Erythroblast (primary cell): ENCODE measurements around the gene CEP83.
"Not testable (repeated sequence)": the region's sequence is repeated elsewhere in the genome, so short reads cannot be mapped to it uniquely, and the experiment has no call there.

ENCODE experiments used
- DNase-seq, 2 experiments: peaks; one replicate each; lab custom pipeline; 2025; lab: John Stamatoyannopoulos, UW
- GATA1 ChIP-seq: IDR thresholded peaks from 2 replicates; pipeline ENCODE4 v1.6.1; 2011; ENCODE audit warnings: low read depth, mild to moderate bottlenecking, control low read depth, low read length, moderate library complexity
- POLR2A ChIP-seq: IDR thresholded peaks from 2 replicates; pipeline ENCODE4 v1.6.1; 2011; ENCODE audit warnings: mild to moderate bottlenecking, low read length

Gene CEP83

DNA sequence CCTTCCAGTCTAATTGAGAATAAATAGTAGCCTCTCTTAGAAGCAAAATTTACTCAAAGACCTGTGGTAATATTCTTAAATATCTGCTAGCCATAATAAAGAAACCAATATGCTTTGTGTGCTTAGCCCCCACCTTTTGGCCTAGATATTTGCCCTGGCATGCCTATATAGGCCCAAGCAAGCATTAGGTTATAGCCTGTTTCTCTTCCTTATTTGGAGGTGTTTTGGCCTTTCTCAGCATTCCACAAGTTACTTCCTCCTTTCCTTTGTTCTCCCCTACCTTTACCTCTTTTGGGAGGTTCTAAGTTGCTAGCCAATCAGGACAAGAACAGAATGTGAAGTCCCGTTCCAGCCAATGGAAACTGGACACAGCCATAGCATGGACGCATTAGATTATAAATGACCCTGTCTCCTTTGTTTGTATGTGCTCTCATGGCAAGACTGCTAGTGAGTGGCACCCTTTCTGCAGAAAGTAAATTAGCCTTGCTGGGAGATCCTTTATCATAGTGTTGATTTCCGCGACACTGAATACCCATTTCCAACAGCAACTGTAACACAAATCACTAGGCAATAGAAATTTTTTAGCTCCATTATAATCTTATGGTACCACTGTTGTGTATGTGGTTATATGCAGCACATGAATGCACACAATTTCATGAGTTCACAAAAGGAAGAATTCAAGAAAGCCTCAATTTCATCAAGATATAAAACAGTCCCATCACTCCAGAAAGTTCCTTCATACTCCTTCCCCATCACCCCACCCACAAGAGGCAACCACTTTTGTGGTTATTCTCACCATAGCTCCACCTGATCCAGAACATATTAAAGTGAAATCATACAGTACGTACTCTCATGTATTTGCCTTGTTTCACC is 37.6 kb downstream of the CEP83 start:
- DNase-seq: peak in 1 of 2 experiments; percentile 16
- TF ChIP-seq POLR2A (no peak), GATA1 (no peak)

DNA sequence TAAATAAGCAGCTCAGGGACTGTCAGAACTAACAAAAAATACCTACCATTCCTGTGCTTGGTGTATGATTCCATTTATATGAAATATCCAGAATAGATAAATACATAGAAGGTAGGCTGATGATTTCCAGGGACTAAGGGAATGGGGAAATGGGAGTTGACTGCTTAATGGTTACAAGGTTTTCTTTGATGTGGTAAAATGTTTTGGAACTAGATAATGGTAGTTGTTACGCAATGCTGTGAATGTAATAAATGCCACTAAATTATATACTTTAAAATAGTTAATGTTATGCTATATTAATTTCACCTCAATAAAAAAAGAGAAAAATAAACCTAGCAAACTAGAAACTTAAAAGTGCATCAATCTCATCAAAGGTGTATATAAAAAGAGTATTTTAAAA is 41.1 kb downstream of the CEP83 start:
- TF ChIP-seq GATA1: no peak
- TF ChIP-seq POLR2A: no peak
- DNase-seq: no peak

DNA sequence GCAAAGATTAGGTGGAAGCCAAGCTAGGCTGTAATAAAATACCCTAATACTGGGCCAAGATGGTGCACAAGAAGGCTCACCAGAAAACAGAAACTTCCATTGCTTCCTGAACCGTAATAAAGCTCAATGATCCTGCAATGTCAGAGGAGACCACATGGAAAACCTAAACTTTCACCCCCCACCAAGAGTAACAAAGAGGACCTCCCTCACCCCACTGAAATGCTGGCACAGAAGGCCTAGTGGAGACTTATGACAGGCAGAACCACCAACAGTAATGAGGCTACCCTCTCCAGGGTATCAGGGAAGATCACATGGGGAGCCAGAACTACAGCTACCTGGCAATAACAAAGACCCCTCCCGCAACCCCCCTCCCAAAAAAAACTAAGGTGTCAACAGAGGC is 43.1 kb downstream of the CEP83 start:
- DNase-seq: no peak

DNA sequence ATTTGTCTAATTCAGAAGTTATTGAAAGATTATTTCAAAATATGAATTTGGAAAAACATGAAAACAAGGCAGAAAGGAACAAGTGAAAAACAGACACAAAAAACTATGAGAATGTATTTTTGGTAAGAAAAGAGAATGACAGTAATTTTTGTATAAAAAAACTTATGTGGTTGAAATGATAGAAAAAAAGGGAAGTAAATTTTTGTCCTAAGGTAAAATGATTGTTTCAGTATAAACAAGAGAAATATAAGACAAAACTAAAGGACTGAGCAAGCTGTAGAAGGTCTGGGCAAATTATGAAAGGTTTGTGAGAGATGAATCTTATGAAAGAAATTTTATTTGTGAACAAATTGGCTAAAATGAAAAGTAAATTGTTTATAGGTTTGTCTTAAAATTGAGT is 44.6 kb downstream of the CEP83 start:
- TF ChIP-seq POLR2A (no peak), GATA1 (no peak)

More for the DNA sequence above, 43.1 kb downstream of the CEP83 start:
- TF ChIP-seq POLR2A (no peak), GATA1 (no peak)

DNA sequence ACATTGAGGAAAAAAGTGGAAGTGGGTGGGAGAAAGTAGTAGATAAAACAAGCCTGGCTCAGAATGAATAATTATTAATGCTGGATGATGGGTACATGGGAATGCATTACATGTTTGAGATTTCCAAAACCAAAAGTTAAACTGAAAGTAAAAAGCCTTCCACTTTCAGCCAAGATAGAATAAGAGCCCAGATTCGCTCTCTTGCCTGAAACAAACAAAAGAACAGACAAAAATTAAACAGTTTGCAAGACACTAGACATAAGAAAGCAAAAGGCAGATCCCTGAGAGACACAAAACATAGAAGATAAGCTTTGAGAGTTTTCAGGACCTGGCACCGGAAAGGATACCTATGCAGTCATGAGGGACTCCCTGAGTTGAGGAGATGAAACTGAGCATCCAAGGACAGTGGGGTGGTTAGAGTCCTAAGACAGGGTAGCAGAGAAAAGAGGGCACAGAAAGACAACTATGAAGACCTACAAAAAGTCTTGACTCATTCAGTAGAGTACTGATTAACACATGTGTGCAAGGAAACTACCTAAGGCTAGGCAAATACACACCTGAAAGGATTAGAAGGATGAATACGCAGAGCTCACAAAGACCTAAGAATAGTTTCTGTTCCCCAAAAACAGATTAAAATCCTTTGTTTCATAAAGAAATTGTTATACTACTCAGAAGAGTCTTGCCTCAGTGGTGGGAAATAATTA is 54.1 kb downstream of the CEP83 start:
- TF ChIP-seq GATA1: no peak
- no peak for TF ChIP-seq POLR2A
- DNase-seq: no peak

More for the DNA sequence above, 44.6 kb downstream of the CEP83 start:
- no peak for DNase-seq

DNA sequence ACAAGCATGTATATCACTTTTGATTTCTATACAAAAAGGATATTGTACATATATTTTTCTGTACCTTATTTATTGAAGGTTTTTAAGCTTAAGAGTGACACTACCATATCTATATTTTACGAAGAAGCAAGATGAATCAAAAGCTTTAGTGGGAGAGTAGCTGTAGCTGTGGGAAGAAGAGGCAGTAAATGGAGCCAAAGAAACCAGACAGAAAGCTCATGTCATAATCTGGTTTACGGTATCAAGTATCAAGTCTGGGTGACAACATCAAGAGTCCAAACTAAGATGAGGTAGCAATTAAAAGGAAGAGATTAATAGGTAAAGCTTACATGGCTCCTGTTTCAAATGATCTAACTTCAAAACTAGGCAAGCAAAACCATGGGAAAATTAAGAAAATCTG is 54.8 kb downstream of the CEP83 start:
- no peak for DNase-seq
- TF ChIP-seq GATA1 (no peak), POLR2A (no peak)

DNA sequence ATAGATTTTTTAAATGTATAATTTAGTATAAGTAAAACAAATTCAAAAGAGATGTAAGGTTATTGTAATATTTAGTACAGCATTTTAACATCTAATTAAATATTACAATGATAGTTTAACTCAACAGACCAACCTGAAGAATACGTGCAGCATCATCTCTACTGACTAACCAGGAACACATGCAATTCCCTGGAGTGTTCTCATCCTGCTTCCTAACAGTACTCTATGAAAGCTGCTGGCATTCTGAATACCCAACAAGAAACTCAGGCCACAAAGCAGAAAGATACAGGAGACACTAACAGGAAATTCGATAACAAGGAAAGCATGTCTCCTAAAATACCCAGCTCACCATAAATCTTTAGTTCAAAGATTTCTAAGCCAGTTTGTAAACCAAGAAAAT is 58.3 kb downstream of the CEP83 start:
- TF ChIP-seq GATA1: no peak
- TF ChIP-seq POLR2A: no peak

DNA sequence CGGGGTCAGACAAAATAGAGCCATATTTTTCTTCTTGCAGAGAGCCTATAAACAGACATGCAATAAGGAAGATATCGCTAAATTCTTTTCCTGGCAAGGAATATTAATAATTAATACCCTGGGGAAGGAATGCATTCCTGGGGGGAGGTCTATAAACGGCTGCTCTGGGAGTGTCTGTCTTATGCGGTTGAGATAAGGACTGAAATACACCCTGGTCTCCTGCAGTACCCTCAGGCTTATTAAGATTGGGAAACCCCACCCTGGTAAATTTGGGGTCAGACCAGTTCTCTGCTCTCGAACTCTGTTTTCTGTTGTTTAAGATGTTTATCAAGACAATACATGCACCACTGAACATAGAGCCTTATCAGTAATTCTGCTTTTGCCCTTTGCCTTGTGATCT is 61.0 kb downstream of the CEP83 start:
- DNase-seq: peak in 1 of 2 experiments; percentile 25

More for the DNA sequence above, 58.3 kb downstream of the CEP83 start:
- DNase-seq: no peak

DNA sequence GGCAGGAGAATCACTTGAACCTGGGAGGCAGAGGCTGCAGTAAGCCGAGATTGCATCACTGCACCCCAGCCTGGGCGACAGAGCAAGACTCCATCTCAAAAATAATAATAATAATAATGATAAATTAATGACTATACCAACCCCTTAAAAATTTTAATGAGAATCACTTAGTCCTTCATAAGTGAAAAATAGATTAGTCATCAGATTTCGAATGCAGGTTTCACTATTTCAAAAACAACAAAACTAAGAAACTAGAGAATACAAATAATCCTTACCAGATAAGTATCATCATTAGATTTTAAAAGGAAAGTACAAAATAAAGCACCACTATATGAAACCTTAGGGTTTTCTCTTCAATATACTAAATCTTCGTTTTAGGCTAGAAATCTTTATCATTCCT is 62.3 kb downstream of the CEP83 start:
- TF ChIP-seq POLR2A: no peak
- TF ChIP-seq GATA1: no peak
- no peak for DNase-seq

DNA sequence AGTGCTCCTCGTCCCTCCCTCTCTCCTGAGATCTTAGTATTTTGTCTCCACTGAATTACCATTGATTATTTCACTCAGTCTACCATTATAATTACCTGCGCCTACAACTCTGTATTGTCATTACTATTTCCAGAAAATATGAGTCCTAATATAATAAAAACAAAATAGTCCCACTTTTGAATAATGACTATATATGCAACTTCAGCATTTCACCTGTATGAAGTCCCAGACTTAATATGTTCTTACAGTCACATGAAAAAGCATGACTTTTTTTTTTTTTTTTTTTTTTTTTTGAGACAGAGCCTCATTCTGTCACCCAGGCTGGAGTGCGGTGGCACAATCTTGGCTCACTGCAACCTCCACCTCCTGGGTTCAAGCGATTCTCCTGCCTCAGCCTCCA is 63.7 kb downstream of the CEP83 start:
- DNase-seq: not testable (repeated sequence)

DNA sequence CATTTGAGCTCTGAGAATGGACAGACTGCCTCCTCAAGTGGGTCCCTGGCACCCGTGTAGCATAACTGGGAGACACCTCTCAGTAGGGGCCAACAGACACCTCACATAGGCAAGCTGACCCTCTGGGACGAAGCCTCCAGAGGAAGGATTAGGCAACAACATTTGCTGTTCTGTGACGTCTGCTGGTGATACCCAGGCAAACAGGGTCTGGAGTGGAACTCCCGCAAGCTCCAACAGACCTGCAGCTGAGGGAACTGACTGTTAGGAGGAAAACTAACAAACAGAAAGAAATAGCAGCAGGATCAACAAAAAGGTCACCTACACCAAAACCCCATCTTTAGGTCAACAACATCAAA is 69.6 kb downstream of the CEP83 start:
- TF ChIP-seq POLR2A (no peak), GATA1 (no peak)
- DNase-seq: no peak

DNA sequence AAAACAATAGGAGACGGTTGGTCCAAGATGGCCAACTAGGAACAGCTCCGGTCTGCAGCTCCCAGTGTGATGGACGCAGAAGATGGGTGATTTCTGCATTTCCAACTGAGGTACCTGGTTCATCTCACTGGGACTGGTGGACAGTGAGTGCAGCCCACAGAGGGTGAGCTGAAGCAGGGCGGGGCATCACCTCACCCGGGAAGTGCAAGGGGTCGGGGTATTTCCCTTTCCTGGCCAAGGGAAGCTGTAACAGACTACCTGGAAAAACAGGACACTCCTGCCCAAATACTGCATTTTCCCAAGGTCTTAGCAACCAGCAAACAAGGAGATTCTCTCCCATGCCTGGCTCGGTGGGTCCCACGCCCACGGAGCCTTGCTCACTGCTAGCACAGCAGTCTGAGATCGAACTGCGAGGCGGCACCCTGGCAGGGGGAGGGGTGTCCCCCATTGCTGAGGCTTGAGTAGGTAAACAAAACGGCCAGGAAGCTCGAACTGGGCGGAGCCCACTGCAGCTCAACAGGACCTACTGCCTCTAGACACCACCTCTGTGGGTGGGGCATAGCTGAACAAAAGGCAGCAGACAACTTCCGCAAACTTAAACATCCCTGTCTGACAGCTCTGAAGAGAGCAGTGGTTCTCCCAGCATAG is 70.1 kb downstream of the CEP83 start:
- DNase-seq: not testable (repeated sequence)

DNA sequence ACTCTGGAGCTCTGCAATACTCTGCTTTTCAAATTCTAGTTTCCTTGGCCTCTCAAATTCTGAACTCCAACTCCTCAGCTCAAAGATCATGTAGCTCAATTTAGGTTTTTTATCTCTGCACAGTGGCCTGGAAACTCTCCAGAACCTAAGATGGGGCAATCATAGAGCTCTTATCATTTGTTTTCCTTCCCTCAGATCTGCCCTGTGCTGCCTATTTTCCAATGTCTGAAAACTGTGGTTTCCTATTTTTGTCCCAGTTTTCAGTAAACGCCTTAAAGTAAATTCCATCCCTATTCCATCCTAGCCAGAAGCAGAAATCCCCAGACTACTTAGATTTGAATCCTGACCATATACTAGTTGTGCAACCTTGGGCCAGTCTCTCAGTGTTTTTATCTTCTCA is 73.2 kb downstream of the CEP83 start:
- TF ChIP-seq POLR2A (no peak), GATA1 (no peak)
- DNase-seq: peak; percentile 49 to 66

DNA sequence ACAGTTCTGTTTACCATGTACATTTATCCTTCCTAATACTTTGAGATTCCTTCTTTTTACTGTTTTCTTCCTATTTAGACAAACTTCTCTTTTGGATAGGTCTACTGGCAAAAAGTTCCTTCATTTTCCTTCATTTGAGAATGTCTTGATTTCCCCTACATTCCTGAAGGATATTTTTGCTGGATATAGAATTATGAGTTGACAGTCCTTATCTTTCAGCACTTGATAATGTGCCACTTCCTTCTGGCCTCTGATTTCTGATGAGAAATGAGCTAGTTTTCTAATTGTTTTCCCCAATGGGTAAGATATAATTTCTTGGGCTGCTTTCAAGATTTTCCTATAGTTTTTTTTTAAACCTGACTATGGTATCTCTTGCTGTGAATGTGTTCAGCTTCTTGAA is 75.6 kb downstream of the CEP83 start:
- no peak for DNase-seq
- TF ChIP-seq GATA1 (no peak), POLR2A (no peak)
